ENCODE results near the gene PDHB.

PDHB gene

GRCh38 chr3:58433400-58434167 is at the start of gene PDHB:
Gene PDHB, minus strand, starts transcription at chr3:58433832. Its CDS starts 23 bp downstream, at chr3:58433809.
- Mint-ChIP-seq H3K4me1 (peaks cover 11 to 31% of the 10 kb centered on the region in 2 donors), H3K4me3 (peak within 1 kb of the TSS; percentile 89 to 97), H3K27ac (peak within 1 kb of the TSS; percentile 96), H3K36me3 (peaks cover 3 to 15% of the 10 kb centered on the region in 2 donors), H3K27me3 (no peaks in the 10 kb centered on the region), H3K9me3 (no peaks in the 10 kb centered on the region)
- DNase-seq: peak; percentile 86
- ATAC-seq (replicated peaks): peak; percentile 94 to 95

DNA sequence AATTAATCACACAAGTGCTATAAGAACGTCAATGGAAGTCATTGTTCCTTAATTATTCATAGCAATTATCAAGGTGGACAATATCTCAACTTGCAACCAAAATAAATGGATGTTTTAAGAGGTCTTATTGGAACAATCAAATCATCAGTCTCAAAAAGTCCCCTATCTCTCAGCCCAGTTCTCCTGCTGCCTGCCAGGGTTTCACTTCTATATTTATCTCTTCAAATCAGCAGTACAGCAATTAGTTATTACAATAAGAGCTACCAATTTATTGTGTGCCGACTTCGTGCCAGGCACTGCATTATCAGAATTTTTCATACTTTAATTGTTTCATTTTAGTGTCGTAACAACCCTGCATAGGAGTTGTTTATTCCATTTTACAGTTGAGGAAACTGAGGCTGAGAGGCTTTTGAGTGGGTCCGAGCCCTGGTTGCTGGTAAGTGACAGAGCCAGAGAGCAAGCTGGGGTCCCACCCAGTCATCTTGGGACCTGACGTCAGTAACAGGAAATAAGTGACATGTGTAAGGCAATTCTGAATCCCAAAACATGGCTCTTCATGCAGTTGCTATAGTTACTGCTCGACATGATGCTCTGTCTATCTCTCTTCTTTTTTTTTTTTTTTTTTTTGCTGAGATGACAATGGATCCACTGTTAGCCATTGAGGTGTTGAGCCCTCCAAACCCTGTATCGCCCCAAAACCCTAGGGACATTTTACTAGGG is 49.4 kb upstream of the PDHB start:
- ATAC-seq (replicated peaks): peak; percentile 80 to 86
- Mint-ChIP-seq H3K27me3 (peaks cover 9 to 12% of the 10 kb centered on the region in 2 donors), H3K27ac (peak overlapping the region; percentile 65), H3K4me3 (no peak overlapping the region), H3K9me3 (peaks cover 0 to 4% of the 10 kb centered on the region in 2 donors), H3K4me1 (peaks cover 12 to 20% of the 10 kb centered on the region in 2 donors), H3K36me3 (no peaks in the 10 kb centered on the region)
- DNase-seq: no peak

- H3K36me3 Mint-ChIP-seq: no peaks in the 10 kb centered on the region
- no peak for ATAC-seq (replicated peaks)
- H3K9me3 Mint-ChIP-seq: peaks cover 0 to 6% of the 10 kb centered on the region in 2 donors
- H3K4me3 Mint-ChIP-seq: no peak overlapping the region
- H3K27me3 Mint-ChIP-seq: no peaks in the 10 kb centered on the region
- no peak overlapping the region for H3K27ac Mint-ChIP-seq
- H3K4me1 Mint-ChIP-seq: peaks cover 14 to 15% of the 10 kb centered on the region in 2 donors
- DNase-seq: no peak
These were observed 46.7 kb upstream of the PDHB start for GRCh38 chr3:58480309-58480708.

- peaks cover 20 to 25% of the 10 kb centered on the region in 2 donors for H3K4me1 Mint-ChIP-seq
- no peak for DNase-seq
- H3K9me3 Mint-ChIP-seq: peaks cover 0 to 6% of the 10 kb centered on the region in 2 donors
- no peak for ATAC-seq (replicated peaks)
- H3K4me3 Mint-ChIP-seq: no peak overlapping the region
- no peaks in the 10 kb centered on the region for H3K36me3 Mint-ChIP-seq
- no peak overlapping the region for H3K27ac Mint-ChIP-seq
- no peaks in the 10 kb centered on the region for H3K27me3 Mint-ChIP-seq
These were observed 45.1 kb upstream of the PDHB start for GRCh38 chr3:58478781-58479180.

- Mint-ChIP-seq H3K4me1 (peaks cover 27 to 46% of the 10 kb centered on the region in 2 donors), H3K27ac (peak overlapping the region; percentile 4), H3K9me3 (peaks cover 0 to 3% of the 10 kb centered on the region in 2 donors)
These were observed 41.4 kb upstream of the PDHB start for GRCh38 chr3:58474967-58475578.

GRCh38 chr3:58474348-58474911 is 40.8 kb upstream of the PDHB start:
- ATAC-seq (replicated peaks) (peak; percentile 70 to 76), DNase-seq (peak; percentile 18)
- Mint-ChIP-seq H3K27me3 (no peaks in the 10 kb centered on the region), H3K4me1 (peaks cover 27 to 46% of the 10 kb centered on the region in 2 donors), H3K9me3 (peaks cover 0 to 3% of the 10 kb centered on the region in 2 donors), H3K36me3 (no peaks in the 10 kb centered on the region), H3K4me3 (peak overlapping the region; percentile 11 to 42), H3K27ac (peak overlapping the region; percentile 68)

More at GRCh38 chr3:58474967-58475578, 41.4 kb upstream of the PDHB start:
- Mint-ChIP-seq H3K27me3 (no peaks in the 10 kb centered on the region), H3K36me3 (no peaks in the 10 kb centered on the region), H3K4me3 (peak overlapping the region; percentile 42 to 55)
- DNase-seq (no peak), ATAC-seq (replicated peaks) (peak; percentile 54 to 61)

- DNase-seq: no peak
- peaks cover 27 to 46% of the 10 kb centered on the region in 2 donors for H3K4me1 Mint-ChIP-seq
- no peak overlapping the region for H3K27ac Mint-ChIP-seq
- no peak for ATAC-seq (replicated peaks)
- H3K9me3 Mint-ChIP-seq: peaks cover 0 to 2% of the 10 kb centered on the region in 2 donors
- no peaks in the 10 kb centered on the region for H3K27me3 Mint-ChIP-seq
- H3K36me3 Mint-ChIP-seq: no peaks in the 10 kb centered on the region
- no peak overlapping the region for H3K4me3 Mint-ChIP-seq
These were observed 39.6 kb upstream of the PDHB start for GRCh38 chr3:58473275-58473674.

- peak; percentile 81 to 85 for ATAC-seq (replicated peaks)
- no peak for DNase-seq
- H3K36me3 Mint-ChIP-seq: no peaks in the 10 kb centered on the region
- no peak overlapping the region for H3K4me3 Mint-ChIP-seq
- no peak overlapping the region for H3K27ac Mint-ChIP-seq
- H3K27me3 Mint-ChIP-seq: no peaks in the 10 kb centered on the region
- no peaks in the 10 kb centered on the region for H3K9me3 Mint-ChIP-seq
- peaks cover 27 to 46% of the 10 kb centered on the region in 2 donors for H3K4me1 Mint-ChIP-seq
These were observed 37.6 kb upstream of the PDHB start for GRCh38 chr3:58471025-58471887.

DNA sequence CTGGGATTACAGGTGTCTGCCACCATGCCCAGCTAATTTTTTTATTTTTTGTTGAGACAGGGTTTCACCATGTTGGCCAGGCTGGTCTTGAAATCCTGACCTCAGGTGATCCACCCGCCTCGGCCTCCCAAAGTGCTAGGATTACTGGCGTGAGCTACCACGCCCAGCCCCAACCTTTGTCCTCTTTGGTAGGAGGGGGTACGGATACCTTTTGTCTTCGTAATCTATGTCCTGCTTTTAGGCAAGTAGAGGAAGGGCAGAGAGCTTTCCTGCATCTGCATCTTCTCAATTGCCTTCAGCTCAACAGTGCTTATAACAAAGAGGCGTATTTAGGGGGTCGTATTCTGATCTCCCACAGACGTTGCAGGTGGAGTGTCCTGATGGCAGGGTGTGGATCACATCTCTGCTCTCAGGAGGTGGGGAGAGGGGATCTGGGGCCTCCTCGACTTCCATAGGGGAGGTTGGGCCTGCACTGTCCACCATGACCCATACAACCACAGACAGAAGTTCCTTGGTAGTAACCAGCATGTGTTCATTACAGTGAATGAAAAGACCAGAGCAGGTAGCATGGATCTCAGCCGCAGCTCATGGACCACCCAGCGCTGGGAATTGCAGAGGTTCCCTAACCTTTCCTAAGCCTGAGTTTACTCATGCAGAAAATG is 36.9 kb upstream of the PDHB start:
- no peak overlapping the region for H3K4me3 Mint-ChIP-seq
- no peak for DNase-seq
- ATAC-seq (replicated peaks): no peak
- H3K36me3 Mint-ChIP-seq: no peaks in the 10 kb centered on the region
- H3K4me1 Mint-ChIP-seq: peaks cover 27 to 45% of the 10 kb centered on the region in 2 donors
- no peaks in the 10 kb centered on the region for H3K27me3 Mint-ChIP-seq
- H3K27ac Mint-ChIP-seq: no peak overlapping the region
- no peaks in the 10 kb centered on the region for H3K9me3 Mint-ChIP-seq

GRCh38 chr3:58469096-58469495 is 35.5 kb upstream of the PDHB start:
- H3K27ac Mint-ChIP-seq: no peak overlapping the region
- H3K4me1 Mint-ChIP-seq: peaks cover 13 to 31% of the 10 kb centered on the region in 2 donors
- no peaks in the 10 kb centered on the region for H3K27me3 Mint-ChIP-seq
- ATAC-seq (replicated peaks) (no peak), DNase-seq (no peak)
- H3K36me3 Mint-ChIP-seq: no peaks in the 10 kb centered on the region
- no peaks in the 10 kb centered on the region for H3K9me3 Mint-ChIP-seq
- H3K4me3 Mint-ChIP-seq: no peak overlapping the region

DNA sequence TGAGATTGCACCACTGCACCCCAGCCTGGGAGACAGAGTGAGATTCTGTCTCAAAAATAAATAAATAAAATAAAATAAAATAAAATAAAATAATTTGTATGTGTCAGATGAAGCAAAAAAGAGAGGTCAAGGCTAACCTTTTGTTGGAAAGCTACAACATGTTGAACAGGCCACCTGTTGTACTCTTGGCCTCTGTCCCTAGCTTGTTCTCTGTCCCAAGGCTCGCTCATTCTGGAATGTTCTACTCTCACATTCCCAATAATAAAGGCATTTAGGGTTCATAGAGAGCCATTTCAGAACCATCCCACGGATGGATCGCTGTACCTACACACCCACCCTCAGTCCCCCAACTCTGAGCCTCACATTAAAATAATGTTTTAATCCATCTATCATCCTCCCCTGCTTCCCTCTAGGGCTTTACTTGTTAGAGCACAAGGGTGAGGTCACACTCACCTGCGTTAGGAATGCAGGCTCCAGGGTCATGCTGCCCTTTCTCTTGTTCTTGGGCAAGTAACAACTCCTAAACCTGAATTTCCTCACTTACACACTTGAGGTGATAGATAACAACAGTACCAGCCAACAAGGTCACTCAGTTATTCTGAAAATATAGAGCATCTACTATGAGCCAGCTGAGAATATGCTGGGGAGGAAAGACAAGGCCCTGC is 33.4 kb upstream of the PDHB start:
- Mint-ChIP-seq H3K27me3 (no peaks in the 10 kb centered on the region), H3K4me3 (no peak overlapping the region)
- DNase-seq: no peak

DNA sequence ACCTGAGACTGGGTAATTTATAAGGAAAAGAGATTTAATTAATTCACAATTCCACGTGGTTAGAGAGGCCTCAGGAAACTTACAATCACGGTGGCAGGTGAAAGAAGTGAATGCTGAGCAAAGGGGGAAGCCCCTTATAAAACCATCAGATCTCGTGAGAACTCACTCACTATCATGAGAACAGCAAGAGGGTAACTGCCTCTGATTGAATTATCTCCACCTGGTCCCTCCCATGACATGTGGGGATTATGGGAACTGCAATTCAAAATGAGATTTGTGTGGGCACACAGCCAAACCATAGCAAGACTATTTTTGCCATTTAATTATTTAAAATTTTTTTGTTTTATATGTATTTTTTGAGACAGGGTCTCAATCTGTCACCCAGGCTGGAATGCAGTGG is 31.2 kb upstream of the PDHB start:
- H3K4me3 Mint-ChIP-seq: no peak overlapping the region
- peak; percentile 9 for DNase-seq
- H3K36me3 Mint-ChIP-seq: no peaks in the 10 kb centered on the region
- no peaks in the 10 kb centered on the region for H3K9me3 Mint-ChIP-seq
- H3K4me1 Mint-ChIP-seq: peaks cover 7 to 9% of the 10 kb centered on the region in 2 donors
- peak; percentile 32 to 50 for ATAC-seq (replicated peaks)
- H3K27ac Mint-ChIP-seq: no peak overlapping the region
- H3K27me3 Mint-ChIP-seq: no peaks in the 10 kb centered on the region

More for the DNA sequence above, 33.4 kb upstream of the PDHB start:
- Mint-ChIP-seq H3K36me3 (no peaks in the 10 kb centered on the region), H3K27ac (no peak overlapping the region), H3K9me3 (no peaks in the 10 kb centered on the region), H3K4me1 (peaks cover 19 to 26% of the 10 kb centered on the region in 2 donors)
- no peak for ATAC-seq (replicated peaks)

- no peaks in the 10 kb centered on the region for H3K9me3 Mint-ChIP-seq
- peaks cover 7 to 9% of the 10 kb centered on the region in 2 donors for H3K4me1 Mint-ChIP-seq
- ATAC-seq (replicated peaks): no peak
- no peak for DNase-seq
- H3K27ac Mint-ChIP-seq: peak overlapping the region; percentile 37
- H3K4me3 Mint-ChIP-seq: peak overlapping the region in 1 of 2 donors; percentile 73
- H3K27me3 Mint-ChIP-seq: no peaks in the 10 kb centered on the region
- no peaks in the 10 kb centered on the region for H3K36me3 Mint-ChIP-seq
These were observed 30.3 kb upstream of the PDHB start for GRCh38 chr3:58463942-58464271.

All from stimulated activated naive B cell treated with anti-CD40 and anti-IgM and Interleukin-4, amounts not matched to agents 10 μg/mL and 1 μg/mL and 100 μg/mL, for 72 hours (primary cell).